Measurements from ENCODE around the gene HS3ST5.

DNA sequence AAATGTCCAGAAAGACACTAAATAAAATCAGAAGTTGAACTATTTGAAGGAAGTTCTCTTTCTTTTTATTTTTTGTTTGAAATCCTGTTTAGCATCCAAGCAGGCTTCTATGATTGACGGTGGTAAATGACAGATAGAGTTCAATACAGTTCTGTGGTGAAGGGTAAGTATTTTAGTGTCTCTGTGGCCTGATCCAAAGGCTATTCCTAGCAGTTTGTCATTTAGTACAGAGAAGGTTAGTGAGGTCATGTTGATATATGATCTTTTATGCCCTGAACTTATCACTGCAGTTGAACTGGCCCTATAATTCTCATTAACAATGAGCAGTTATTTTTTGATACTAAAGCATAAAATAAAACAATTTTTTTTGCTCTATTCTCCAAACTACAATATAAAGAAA, 227.2 kb downstream of the HS3ST5 start:
- TF ChIP-seq CTCF (IDR thresholded peaks at IDR 0.05; ENCODE audit: insufficient read depth, low read depth, low read length): no peak
- TF ChIP-seq EZH2 (IDR thresholded peaks at IDR 0.05; ENCODE audit: insufficient read depth, low read length): no peak

All from astrocyte (in vitro differentiated cells and primary cell).